ENCODE measurements around the gene AAK1.
"Not testable (repeated sequence)": the region's sequence is repeated elsewhere in the genome, so short reads cannot be mapped to it uniquely, and the experiment has no call there.

AAK1 gene

GRCh38 chr2:69592511-69592910 lies 51.0 kb downstream of the AAK1 start:
- no peak for DNase-seq

GRCh38 chr2:69589973-69590652 lies 53.4 kb downstream of the AAK1 start:
- DNase-seq, result no peak

GRCh38 chr2:69588945-69589344 lies 54.6 kb downstream of the AAK1 start:
- no peak for DNase-seq

- no peak for DNase-seq
Observed at GRCh38 chr2:69588403-69588802, 55.1 kb downstream of the AAK1 start.

DNA sequence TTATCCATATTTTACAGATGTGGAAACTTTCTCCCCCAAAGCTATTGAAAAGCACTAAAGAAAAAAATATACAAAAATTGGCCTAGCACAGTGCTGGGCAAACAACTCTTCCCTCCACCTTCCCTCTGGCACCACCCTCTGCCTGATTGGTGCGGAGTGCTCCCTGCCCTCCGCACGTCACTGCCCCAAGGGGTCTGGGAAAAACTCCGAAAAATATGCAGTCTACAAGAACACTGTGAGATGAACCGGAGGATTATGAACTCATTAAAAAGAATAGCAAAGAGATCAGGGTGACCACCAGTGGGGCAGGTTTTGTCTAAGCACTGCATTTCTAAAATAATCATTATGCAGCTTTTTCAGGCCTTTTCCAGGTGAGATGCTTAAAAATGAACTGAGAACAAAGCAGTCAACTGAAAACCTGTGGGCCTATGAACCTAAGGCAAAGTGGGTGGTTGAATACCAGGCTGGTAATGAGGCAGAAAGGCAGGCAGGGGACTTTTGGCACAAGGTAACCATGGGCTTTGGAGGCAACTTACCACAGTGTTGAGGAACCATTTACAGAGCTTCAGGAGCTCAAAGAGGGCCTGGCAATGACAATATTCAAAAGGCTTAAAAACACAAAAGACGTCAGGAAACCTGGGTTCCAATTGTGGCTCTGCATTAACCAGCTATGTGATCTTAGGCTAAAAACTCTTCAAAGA lies 57.5 kb downstream of the AAK1 start:
- no peak for DNase-seq

DNA sequence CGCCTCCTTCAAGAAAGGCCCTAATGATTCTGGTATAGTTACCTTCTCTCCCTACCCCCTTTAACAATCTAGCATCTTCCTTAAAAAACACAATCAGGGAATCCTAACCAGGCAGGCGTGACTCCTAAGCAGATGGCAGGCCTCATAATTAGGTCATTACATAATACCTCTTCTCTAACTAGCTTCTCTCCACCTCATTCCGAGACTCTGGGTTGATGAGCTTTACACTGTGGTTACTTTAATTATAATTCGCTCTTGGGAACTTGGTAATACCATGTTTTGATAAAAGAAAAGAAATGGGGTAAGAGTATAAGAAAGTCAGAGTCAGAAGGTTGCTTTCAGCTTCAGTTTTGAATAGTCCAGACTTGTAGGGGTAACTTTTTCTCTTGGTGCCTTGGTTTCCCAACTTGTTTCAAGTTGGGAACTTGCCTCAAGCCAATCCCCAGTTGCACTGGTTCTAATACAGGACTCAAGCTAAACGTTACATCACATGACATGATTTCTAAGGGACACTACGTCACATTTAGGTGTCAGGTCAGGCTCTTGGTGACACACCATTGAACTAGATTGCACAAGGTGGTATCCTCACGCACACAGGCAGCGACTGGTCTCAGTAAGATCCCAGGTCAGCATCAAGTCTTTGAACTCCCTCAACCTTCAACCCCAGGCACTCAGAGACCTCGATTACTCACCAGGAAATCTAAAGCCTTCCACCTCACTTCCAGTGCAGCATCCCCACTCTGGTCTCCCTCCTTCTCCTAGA lies 59.2 kb downstream of the AAK1 start:
- no peak for DNase-seq

DNA sequence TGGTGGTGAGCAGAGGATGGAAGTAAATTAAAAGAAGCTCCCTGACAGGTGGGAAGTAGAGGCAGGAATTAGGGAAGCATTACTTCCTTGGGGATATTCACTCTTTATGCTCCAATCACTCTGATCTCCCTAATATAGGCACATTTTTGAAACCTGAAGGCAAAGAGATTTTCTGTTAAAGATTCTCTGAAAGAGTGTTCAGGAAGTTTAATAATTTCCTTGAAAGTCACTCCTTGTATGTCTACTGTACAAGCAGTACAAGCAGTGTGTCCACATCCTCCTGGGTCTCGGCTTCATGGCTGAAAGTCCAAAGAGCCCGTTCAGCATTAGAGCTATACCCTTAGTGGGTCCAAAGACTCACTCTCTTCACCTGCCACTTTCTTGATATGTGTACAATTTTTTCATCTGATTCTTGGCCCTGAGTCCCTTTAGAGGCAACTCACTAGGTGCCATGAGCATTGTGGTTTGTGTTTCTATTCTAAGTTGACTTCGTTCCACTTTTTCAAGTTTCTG lies 60.2 kb downstream of the AAK1 start:
- DNase-seq, result no peak

GRCh38 chr2:69582582-69583176 lies 60.9 kb downstream of the AAK1 start:
- DNase-seq, result no peak

DNA sequence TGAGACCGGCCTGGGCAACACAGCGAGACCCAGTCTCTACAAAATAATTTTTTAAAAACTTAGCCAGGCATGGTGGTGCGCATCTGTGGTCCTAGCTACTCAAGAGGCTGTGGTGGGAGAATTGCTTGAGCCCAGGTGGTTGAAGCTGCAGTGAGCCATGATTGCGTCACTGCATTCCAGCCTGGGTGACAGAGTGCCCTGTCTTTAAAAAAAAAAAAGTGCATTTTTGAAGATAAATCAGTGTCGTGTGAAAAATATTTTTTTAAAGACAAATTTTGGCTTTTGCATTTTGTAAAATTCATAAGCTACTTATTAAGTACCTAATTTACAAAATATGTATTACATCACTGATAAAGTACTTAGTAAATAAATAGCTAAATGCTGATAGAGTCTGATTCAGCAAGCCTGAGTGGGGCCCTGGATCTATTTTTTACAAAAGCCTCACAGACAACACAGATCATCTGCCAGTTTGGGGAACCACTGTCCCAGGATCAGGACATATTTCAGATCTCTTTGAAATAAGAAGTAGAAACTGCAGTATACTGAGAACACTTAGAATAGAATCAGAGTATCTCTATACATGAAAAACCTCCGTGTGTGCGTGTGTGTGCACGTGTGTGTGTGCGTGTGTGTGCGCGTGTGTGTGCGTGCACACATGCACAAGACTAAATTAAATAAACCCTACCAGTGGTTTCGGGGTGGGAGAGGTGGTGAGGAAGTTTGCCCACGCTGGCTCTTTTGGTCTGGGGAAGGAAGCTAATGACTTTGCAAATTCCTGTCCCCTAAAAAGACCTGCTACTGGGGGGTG lies 61.6 kb downstream of the AAK1 start:
- no peak for DNase-seq

DNA sequence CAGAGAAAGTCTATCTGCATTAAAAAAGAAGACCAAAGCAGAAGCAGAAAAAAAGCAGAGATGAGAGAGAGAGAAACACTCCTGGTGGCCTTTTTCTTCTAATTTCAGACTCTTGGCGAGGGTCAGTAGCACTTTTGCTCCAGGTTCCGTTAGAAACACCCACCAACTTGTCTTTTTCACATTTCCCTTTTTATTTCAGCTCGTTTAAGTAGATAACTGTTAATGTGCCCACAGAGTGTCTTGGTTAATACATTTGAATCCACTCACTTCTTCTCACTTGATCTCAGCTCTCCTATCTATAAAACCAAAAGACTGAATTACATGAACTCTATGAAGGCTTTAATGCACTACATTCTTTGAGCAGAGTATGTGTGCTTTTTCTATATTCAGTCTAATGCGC lies 63.1 kb downstream of the AAK1 start:
- DNase-seq, result no peak

GRCh38 chr2:69579536-69579935 lies 64.0 kb downstream of the AAK1 start:
- no peak for DNase-seq

DNA sequence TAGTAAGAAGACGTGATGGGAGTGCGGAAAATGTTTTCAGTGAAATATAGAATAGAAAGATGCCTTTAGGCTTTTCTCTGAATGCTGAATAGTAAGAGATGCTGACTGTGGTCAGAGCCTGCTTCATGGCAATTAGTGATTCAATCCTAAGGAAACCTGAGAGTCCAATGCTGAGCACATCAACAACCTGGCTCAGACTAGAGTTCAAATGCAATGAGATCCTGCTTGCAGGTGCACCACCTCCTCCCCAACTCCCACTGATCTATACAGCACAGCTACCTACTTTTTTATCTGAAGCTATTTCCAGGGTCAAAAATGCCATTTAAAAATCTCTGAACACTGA lies 65.4 kb downstream of the AAK1 start:
- no peak for DNase-seq

- no peak for DNase-seq
Observed at GRCh38 chr2:69577467-69578197, 65.9 kb downstream of the AAK1 start.

DNA sequence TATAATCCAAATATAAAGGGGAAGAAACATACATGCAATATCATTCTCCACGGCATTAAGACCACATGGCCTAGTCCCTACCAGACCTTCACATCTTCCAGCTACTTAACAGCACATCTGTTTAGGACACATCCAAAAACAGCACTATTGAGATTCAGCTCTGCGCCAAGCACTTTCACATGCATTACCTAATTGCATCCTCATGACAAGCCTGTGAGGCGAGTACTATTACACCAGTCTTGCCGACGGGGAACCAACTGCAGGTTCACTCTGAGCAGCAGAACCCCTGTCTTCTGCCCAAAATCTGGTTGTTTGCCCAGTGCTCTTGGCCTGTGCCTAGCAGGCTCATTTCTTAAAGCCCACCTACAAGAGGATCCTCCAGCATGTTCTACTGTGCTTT lies 66.7 kb downstream of the AAK1 start:
- DNase-seq, result no peak

DNA sequence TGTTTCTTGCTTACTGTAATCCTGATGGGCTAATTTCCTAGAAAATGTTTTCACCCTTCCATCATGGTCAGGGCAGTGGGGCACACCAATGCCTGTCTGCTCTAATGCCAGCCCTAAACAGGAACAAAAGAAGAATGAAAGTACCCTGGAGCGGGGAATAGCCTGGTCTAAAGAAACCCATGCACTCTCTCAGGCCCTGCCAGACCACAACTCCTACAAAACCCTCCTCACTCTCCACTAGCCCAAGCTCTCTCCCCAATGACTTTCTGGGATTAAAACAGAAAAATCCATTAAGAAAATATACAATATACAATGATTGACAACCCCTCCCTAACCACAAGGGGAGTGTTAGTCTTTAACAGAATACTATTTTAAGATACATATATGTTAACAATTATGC lies 67.6 kb downstream of the AAK1 start:
- no peak for DNase-seq

DNA sequence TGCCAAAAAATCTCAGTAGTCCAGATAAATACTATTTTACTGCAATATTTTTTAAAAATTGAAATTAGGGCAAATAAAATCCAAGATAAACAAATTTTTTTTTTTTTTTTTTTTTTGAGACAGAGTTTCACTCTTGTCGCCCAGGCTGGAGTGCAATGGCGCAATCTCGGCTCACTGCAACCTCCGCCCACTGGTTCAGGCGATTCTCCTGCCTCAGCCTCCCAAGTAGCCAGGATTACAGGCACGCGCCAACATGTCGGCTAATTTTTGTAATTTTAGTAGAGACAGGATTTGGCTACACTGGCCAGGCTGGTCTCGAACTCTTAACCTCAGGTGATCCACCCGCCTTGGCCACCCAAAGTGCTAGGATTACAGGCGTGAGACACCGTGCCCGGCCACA lies 68.2 kb downstream of the AAK1 start:
- DNase-seq, result not testable (repeated sequence)

DNA sequence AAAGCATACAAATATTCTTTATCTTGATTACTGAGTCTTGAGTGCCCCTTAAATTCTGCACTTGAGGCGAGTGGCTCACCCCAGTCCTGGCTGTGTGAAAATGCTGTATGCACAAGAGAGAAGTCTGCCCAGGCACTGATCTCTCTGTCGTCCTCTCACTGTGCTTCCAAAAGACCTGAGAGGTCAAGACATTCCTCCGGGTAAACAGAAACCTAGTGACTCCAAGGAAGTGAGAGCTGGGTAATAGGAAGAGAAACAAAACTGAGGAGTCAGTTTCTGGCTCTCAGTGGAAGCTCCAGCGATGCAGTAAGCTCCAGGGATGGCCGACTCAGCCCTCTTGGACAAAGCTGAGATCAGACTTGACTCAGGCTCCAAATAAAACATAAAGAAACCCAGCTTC lies 70.9 kb downstream of the AAK1 start:
- no peak for DNase-seq

DNA sequence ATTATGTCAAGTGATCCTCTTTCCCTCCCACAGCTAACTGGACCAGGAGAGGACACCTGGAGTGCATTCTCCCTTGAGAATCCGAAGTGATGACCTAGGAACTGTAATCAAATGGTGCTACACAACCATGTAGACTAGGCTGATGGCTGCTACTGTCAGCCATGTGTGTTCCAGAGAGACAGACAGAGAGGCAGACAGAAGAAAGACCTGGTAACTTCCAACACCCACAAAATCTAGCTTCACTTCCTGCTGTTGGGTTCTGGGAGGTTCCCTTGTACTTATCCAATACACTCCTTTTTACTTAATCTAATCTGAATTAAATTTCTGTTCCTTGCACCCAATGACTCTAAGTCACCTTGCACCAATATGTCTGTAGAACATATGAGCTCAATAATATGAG lies 72.3 kb downstream of the AAK1 start:
- DNase-seq, result no peak

DNA sequence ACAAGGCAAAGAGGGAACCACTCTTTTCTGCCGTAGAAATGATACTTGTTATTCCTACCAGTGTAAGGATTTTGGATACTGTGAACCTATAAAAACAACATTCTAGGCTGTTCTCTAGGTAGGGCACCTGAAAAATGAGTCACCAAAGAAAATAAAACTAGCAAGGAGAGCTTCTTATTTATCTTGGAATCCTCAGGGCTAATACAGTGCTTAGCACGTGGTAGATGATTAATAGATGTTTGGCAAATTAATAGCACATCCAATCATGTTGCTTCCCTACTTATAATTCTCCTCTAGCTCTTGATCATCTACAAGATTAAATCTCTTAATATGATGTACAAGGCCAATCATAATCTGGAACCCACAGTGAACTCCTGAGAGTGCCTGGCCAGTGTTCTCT lies 73.1 kb downstream of the AAK1 start:
- no peak for DNase-seq

DNA sequence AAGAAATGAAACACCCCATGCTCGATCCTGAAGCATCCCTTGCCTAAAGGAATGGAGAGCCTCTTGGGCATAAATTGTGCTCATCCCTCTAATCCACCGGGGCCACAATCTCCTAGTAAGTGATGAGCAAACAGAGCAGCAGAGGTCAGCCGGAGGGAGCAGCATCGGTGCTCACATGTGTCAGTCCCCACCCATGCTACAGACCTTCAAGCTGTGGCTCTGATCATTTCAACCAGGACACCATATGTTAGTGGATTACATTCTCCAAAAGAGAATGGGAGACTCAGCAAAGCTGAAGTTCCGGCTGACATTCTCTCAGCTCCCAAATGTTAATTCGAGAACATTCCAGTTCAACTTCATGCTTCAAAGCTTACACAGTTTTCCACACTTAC lies 75.6 kb downstream of the AAK1 start:
- no peak for DNase-seq

- DNase-seq, result no peak
Observed at GRCh38 chr2:69567157-69567908, 76.2 kb downstream of the AAK1 start.

Measured in right forelimb (tissue), 1 donor.